Naive B cell (primary cell): ENCODE data around the gene R3HDM4. TPM values are rescaled to one million over a fixed set of nuclear protein-coding genes. Genes with fewer than 3 reads are reported as not detected.

ENCODE experiments used
- ATAC-seq, 2 donors: fragments of 150-1000 bp; cut with Tn5 transposase; 2 replicates each; pipeline ENCODE4 v1.10.0; 2021; ENCODE audit warnings: low read depth in 2 of 2, mild to moderate bottlenecking in 2 of 2, moderate library complexity in 2 of 2
- DNase-seq: peaks from one replicate; pipeline ENCODE4 v3.0.0; 2022
- H3K27ac Mint-ChIP-seq, 6 donors: one replicate each; pipeline ENCODE4 v1.8.0; 2020 to 2022; ENCODE audit warnings: mild to moderate bottlenecking in 6 of 6, mixed read lengths in 6 of 6, moderate library complexity in 5 of 6, inconsistent platforms in 2 of 6
- H3K27me3 Mint-ChIP-seq, 3 donors: one replicate each; pipeline ENCODE4 v1.8.0; 2021 to 2022; ENCODE audit warnings: mixed read lengths in 3 of 3, mild to moderate bottlenecking in 1 of 3
- H3K36me3 Mint-ChIP-seq, 2 donors: one replicate each; pipeline ENCODE4 v1.8.0; 2020 to 2022; ENCODE audit warnings: mixed read lengths in 2 of 2, inconsistent platforms in 1 of 2, mild to moderate bottlenecking in 1 of 2
- H3K4me1 Mint-ChIP-seq, 3 donors: one replicate each; pipeline ENCODE4 v1.8.0; 2020 to 2022; ENCODE audit warnings: mixed read lengths in 3 of 3, inconsistent platforms in 1 of 3, mild to moderate bottlenecking in 1 of 3, moderate library complexity in 1 of 3
- H3K4me3 Mint-ChIP-seq, 8 donors: one replicate each; pipeline ENCODE4 v1.8.0; 2020 to 2022; ENCODE audit warnings: mild to moderate bottlenecking in 8 of 8, mixed read lengths in 8 of 8, moderate library complexity in 8 of 8, inconsistent platforms in 2 of 8
- H3K9me3 Mint-ChIP-seq, 7 donors: one replicate each; pipeline ENCODE4 v1.8.0; 2020 to 2022; ENCODE audit warnings: mixed read lengths in 7 of 7, mild to moderate bottlenecking in 5 of 7, inconsistent platforms in 2 of 7, moderate library complexity in 1 of 7
- polyA plus RNA-seq, 6 donors: library from polyadenylated mRNA; unstranded; fragments of 300-500 nt; fragmentation: Illumina TruSeq; gene quantifications; one replicate each; pipeline ENCODE4 v1.2.3, GENCODE V29; 2021; ENCODE audit warnings: low read depth in 6 of 6

The R3HDM4 gene
- polyA plus RNA-seq, 6 donors from 2014 or later = 162 to 209 (median 175) TPM

- peak overlapping the region in 6 of 8 donors; percentile 39 to 79 (median 76) for H3K4me3 Mint-ChIP-seq
- no peaks in the 10 kb centered on the region for H3K27me3 Mint-ChIP-seq
- H3K9me3 Mint-ChIP-seq = peaks cover 0 to 4% (median 0%) of the 10 kb centered on the region in 7 donors
- no peaks in the 10 kb centered on the region for H3K36me3 Mint-ChIP-seq
- peaks cover 14 to 35% (median 14%) of the 10 kb centered on the region in 3 donors for H3K4me1 Mint-ChIP-seq
- H3K27ac Mint-ChIP-seq = peak overlapping the region in 5 of 6 donors; percentile 29 to 90 (median 82)
- ATAC-seq = peak; percentile 68 to 72
- peak; percentile 33 for DNase-seq
Measured at GRCh38 chr19:932648-933552, 19.9 kb upstream of the R3HDM4 start.

GRCh38 chr19:931860-932647 lies 19.0 kb upstream of the R3HDM4 start:
- H3K27ac Mint-ChIP-seq = peak overlapping the region in 3 of 6 donors; percentile 59 to 96 (median 90)
- H3K4me1 Mint-ChIP-seq = peaks cover 10 to 35% (median 10%) of the 10 kb centered on the region in 3 donors
- H3K36me3 Mint-ChIP-seq = no peaks in the 10 kb centered on the region
- DNase-seq = no peak
- ATAC-seq = no peak
- H3K27me3 Mint-ChIP-seq = no peaks in the 10 kb centered on the region
- peak overlapping the region in 4 of 8 donors; percentile 51 to 84 (median 68) for H3K4me3 Mint-ChIP-seq
- no peaks in the 10 kb centered on the region for H3K9me3 Mint-ChIP-seq

GRCh38 chr19:929891-930258 lies 16.9 kb upstream of the R3HDM4 start:
- Mint-ChIP-seq H3K9me3 (no peaks in the 10 kb centered on the region), H3K36me3 (no peaks in the 10 kb centered on the region), H3K4me3 (peak overlapping the region in 2 of 8 donors; percentile 16 to 59), H3K27ac (no peak overlapping the region), H3K27me3 (no peaks in the 10 kb centered on the region), H3K4me1 (peaks cover 10 to 22% (median 12%) of the 10 kb centered on the region in 3 donors)
- DNase-seq (no peak), ATAC-seq (no peak)

- H3K27ac Mint-ChIP-seq = no peak overlapping the region
Measured at GRCh38 chr19:929203-929890, 16.3 kb upstream of the R3HDM4 start.

GRCh38 chr19:928471-929202 lies 15.6 kb upstream of the R3HDM4 start:
- Mint-ChIP-seq H3K4me1 (peaks cover 10 to 21% (median 17%) of the 10 kb centered on the region in 3 donors), H3K4me3 (peak overlapping the region in 5 of 8 donors; percentile 29 to 68 (median 54)), H3K27ac (peak overlapping the region in 1 of 6 donors; percentile 66), H3K36me3 (no peaks in the 10 kb centered on the region), H3K9me3 (no peaks in the 10 kb centered on the region), H3K27me3 (no peaks in the 10 kb centered on the region)
- ATAC-seq (no peak), DNase-seq (no peak)

More at GRCh38 chr19:929203-929890, 16.3 kb upstream of the R3HDM4 start:
- Mint-ChIP-seq H3K4me1 (peaks cover 10 to 21% (median 14%) of the 10 kb centered on the region in 3 donors), H3K27me3 (no peaks in the 10 kb centered on the region), H3K4me3 (peak overlapping the region in 2 of 8 donors; percentile 40 to 59), H3K36me3 (no peaks in the 10 kb centered on the region), H3K9me3 (no peaks in the 10 kb centered on the region)
- ATAC-seq = no peak
- no peak for DNase-seq

GRCh38 chr19:927780-928401 lies 14.9 kb upstream of the R3HDM4 start:
- Mint-ChIP-seq H3K9me3 (no peaks in the 10 kb centered on the region), H3K27ac (peak overlapping the region in 2 of 6 donors; percentile 24 to 75), H3K36me3 (no peaks in the 10 kb centered on the region), H3K4me1 (peaks cover 8 to 19% (median 16%) of the 10 kb centered on the region in 3 donors), H3K4me3 (peak overlapping the region; percentile 15 to 83 (median 56)), H3K27me3 (no peaks in the 10 kb centered on the region)
- ATAC-seq = no peak
- no peak for DNase-seq

- ATAC-seq (no peak), DNase-seq (no peak)
- peak overlapping the region in 1 of 6 donors; percentile 75 for H3K27ac Mint-ChIP-seq
- no peaks in the 10 kb centered on the region for H3K36me3 Mint-ChIP-seq
- no peaks in the 10 kb centered on the region for H3K9me3 Mint-ChIP-seq
- H3K4me1 Mint-ChIP-seq = peaks cover 3 to 16% (median 11%) of the 10 kb centered on the region in 3 donors
- peak overlapping the region; percentile 20 to 83 (median 58) for H3K4me3 Mint-ChIP-seq
- no peaks in the 10 kb centered on the region for H3K27me3 Mint-ChIP-seq
Measured at GRCh38 chr19:927351-927779, 14.3 kb upstream of the R3HDM4 start.

GRCh38 chr19:926589-927350 lies 13.8 kb upstream of the R3HDM4 start:
- Mint-ChIP-seq H3K36me3 (no peaks in the 10 kb centered on the region), H3K27me3 (no peaks in the 10 kb centered on the region), H3K9me3 (no peaks in the 10 kb centered on the region), H3K27ac (peak overlapping the region in 5 of 6 donors; percentile 47 to 95 (median 92)), H3K4me1 (peaks cover 4 to 14% (median 9%) of the 10 kb centered on the region in 3 donors), H3K4me3 (peak overlapping the region; percentile 83 to 91 (median 89))
- ATAC-seq (peak; percentile 28 to 29), DNase-seq (peak; percentile 62)

- ATAC-seq (no peak), DNase-seq (no peak)
- peaks cover 6 to 18% (median 14%) of the 10 kb centered on the region in 3 donors for H3K4me1 Mint-ChIP-seq
- H3K27ac Mint-ChIP-seq = peak overlapping the region in 4 of 6 donors; percentile 26 to 84 (median 64)
- H3K36me3 Mint-ChIP-seq = no peaks in the 10 kb centered on the region
- peak overlapping the region; percentile 71 to 90 (median 82) for H3K4me3 Mint-ChIP-seq
- no peaks in the 10 kb centered on the region for H3K9me3 Mint-ChIP-seq
- H3K27me3 Mint-ChIP-seq = no peaks in the 10 kb centered on the region
Measured at GRCh38 chr19:926323-926588, 13.2 kb upstream of the R3HDM4 start.

GRCh38 chr19:925526-926322 lies 12.7 kb upstream of the R3HDM4 start, which contains the start of gene ARID3A:
Gene ARID3A, plus strand, starts transcription at chr19:926035. Its CDS starts 3,494 bp downstream, at chr19:929529.
- peak; percentile 61 to 71 for ATAC-seq
- H3K36me3 Mint-ChIP-seq = no peaks in the 10 kb centered on the region

GRCh38 chr19:925087-925525 lies 12.1 kb upstream of the R3HDM4 start:
- peak overlapping the region in 4 of 6 donors; percentile 65 to 95 (median 84) for H3K27ac Mint-ChIP-seq

More at GRCh38 chr19:925526-926322, 12.7 kb upstream of the R3HDM4 start, which contains the start of gene ARID3A:
- peak within 1 kb of the TSS; percentile 83 to 93 (median 90) for H3K4me3 Mint-ChIP-seq
- peaks cover 8 to 23% (median 20%) of the 10 kb centered on the region in 3 donors for H3K4me1 Mint-ChIP-seq
- no peaks in the 10 kb centered on the region for H3K9me3 Mint-ChIP-seq
- DNase-seq = peak; percentile 82
- H3K27me3 Mint-ChIP-seq = no peaks in the 10 kb centered on the region
- peak within 1 kb of the TSS; percentile 81 to 97 (median 93) for H3K27ac Mint-ChIP-seq

More at GRCh38 chr19:925087-925525, 12.1 kb upstream of the R3HDM4 start:
- no peaks in the 10 kb centered on the region for H3K9me3 Mint-ChIP-seq
- no peaks in the 10 kb centered on the region for H3K36me3 Mint-ChIP-seq
- ATAC-seq (peak; percentile 55 to 59), DNase-seq (no peak)
- H3K4me3 Mint-ChIP-seq = peak overlapping the region; percentile 78 to 93 (median 88)
- H3K27me3 Mint-ChIP-seq = no peaks in the 10 kb centered on the region
- H3K4me1 Mint-ChIP-seq = peaks cover 8 to 24% (median 21%) of the 10 kb centered on the region in 3 donors
